ENCODE measurements around the gene SLC16A11.

GRCh38 chr17:7001318-7001961 is 42.5 kb downstream of the SLC16A11 start:
- TF ChIP-seq, protein P1, sequence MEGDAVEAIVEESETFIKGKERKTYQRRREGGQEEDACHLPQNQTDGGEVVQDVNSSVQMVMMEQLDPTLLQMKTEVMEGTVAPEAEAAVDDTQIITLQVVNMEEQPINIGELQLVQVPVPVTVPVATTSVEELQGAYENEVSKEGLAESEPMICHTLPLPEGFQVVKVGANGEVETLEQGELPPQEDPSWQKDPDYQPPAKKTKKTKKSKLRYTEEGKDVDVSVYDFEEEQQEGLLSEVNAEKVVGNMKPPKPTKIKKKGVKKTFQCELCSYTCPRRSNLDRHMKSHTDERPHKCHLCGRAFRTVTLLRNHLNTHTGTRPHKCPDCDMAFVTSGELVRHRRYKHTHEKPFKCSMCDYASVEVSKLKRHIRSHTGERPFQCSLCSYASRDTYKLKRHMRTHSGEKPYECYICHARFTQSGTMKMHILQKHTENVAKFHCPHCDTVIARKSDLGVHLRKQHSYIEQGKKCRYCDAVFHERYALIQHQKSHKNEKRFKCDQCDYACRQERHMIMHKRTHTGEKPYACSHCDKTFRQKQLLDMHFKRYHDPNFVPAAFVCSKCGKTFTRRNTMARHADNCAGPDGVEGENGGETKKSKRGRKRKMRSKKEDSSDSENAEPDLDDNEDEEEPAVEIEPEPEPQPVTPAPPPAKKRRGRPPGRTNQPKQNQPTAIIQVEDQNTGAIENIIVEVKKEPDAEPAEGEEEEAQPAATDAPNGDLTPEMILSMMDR (IDR thresholded peaks at IDR 0.05) = peak in 4 of 5 experiments; percentile 21 to 27 (median 24)
- no peak for TF ChIP-seq POLR2AphosphoS5 (IDR thresholded peaks at IDR 0.05)
